Neutrophil (primary cell): ENCODE data around the gene RGS17.

Experiments used
- H3K27ac ChIP-seq: fragments of 200-600 bp; sonication (generic); 2 replicates; pipeline ENCODE4 v1.5.1; 2016; ENCODE audit warnings: mild to moderate bottlenecking, moderate library complexity
- H3K27me3 ChIP-seq: fragments of 200-600 bp; sonication (generic); 2 replicates; pipeline ENCODE4 v1.6.0; 2016; ENCODE audit warnings: mild to moderate bottlenecking
- H3K36me3 ChIP-seq: fragments of 200-600 bp; sonication (generic); 2 replicates; pipeline ENCODE4 v1.5.1; 2017
- H3K4me1 ChIP-seq, 2 experiments: fragments of 200-600 bp in 1 of 2; sonication (generic) in 1 of 2; 1 replicate in 1 of 2; 2 replicates in 1 of 2; pipeline versions ENCODE4 v1.5.1 to v1.6.1; 2013 to 2016; ENCODE audit warnings: low read depth in 1 of 2, low read length in 1 of 2, mild to moderate bottlenecking in 1 of 2, moderate library complexity in 1 of 2; ENCODE audit not compliant: control insufficient read depth in 1 of 2, insufficient read depth in 1 of 2
- H3K4me3 ChIP-seq, 2 experiments: fragments of 200-600 bp in 1 of 2; sonication (generic) in 1 of 2; 1 replicate in 1 of 2; 2 replicates in 1 of 2; pipeline ENCODE4 v1.5.1; 2013 to 2016; ENCODE audit warnings: low read depth in 1 of 2, low read length in 1 of 2, mild to moderate bottlenecking in 1 of 2, moderate library complexity in 1 of 2
- H3K9me3 ChIP-seq: fragments of 200-600 bp; sonication (generic); 2 replicates; pipeline ENCODE4 v1.5.1; 2016
- TF ChIP-seq, protein P1 (sequence below): fragments of 200-600 bp; sonication (generic); IDR thresholded peaks from 2 replicates; pipeline ENCODE4 v1.5.1; 2016; ENCODE audit warnings: antibody characterized with exemption

RGS17 gene

DNA sequence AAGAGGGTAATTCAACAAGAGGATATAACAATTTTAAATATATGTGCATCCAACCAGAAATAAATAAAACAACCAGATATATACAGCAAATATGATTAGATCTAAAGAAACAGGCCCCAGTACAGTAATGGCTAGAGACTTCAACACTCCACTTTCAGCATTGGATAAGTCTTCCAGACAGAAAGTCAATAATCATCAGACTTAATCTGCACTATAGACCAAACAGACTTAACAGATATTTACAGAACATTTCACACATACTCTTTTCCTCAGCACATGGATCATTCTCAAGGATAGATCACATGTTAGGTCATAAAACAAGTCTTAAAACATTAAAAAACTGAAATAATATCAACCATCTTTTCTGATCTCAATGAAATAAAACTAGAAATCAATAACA lies 65.9 kb downstream of the RGS17 start:
- no peaks in the 10 kb centered on the region for H3K27me3 ChIP-seq
- no peak overlapping the region for H3K4me3 ChIP-seq
- no peaks in the 10 kb centered on the region for H3K9me3 ChIP-seq
- no peaks in the 10 kb centered on the region for H3K36me3 ChIP-seq
- TF ChIP-seq, protein P1, sequence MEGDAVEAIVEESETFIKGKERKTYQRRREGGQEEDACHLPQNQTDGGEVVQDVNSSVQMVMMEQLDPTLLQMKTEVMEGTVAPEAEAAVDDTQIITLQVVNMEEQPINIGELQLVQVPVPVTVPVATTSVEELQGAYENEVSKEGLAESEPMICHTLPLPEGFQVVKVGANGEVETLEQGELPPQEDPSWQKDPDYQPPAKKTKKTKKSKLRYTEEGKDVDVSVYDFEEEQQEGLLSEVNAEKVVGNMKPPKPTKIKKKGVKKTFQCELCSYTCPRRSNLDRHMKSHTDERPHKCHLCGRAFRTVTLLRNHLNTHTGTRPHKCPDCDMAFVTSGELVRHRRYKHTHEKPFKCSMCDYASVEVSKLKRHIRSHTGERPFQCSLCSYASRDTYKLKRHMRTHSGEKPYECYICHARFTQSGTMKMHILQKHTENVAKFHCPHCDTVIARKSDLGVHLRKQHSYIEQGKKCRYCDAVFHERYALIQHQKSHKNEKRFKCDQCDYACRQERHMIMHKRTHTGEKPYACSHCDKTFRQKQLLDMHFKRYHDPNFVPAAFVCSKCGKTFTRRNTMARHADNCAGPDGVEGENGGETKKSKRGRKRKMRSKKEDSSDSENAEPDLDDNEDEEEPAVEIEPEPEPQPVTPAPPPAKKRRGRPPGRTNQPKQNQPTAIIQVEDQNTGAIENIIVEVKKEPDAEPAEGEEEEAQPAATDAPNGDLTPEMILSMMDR = no peak
- no peak overlapping the region for H3K27ac ChIP-seq
- no peaks in the 10 kb centered on the region for H3K4me1 ChIP-seq

DNA sequence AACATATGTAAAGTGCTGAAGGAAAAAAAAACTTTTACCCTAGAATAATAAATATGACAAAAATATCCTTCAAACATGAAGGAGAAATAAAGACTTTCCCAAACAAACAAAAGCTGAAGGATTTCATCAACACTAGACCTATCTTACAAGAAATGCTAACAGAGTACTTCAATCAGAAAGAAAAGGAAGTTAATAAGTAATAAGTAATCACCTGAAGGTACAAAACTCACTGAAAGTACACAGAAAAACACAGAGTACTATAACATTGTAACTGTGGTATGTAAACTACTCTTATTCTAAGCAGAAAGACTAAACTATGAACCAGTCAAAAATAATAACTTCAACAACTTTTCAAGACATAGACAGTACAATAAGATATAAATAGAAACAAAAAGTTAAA lies 67.1 kb downstream of the RGS17 start:
- Histone ChIP-seq H3K4me1 (no peaks in the 10 kb centered on the region), H3K27ac (no peak overlapping the region), H3K36me3 (no peaks in the 10 kb centered on the region), H3K4me3 (no peak overlapping the region), H3K9me3 (no peaks in the 10 kb centered on the region), H3K27me3 (no peaks in the 10 kb centered on the region)
- TF ChIP-seq, protein P1 = no peak

DNA sequence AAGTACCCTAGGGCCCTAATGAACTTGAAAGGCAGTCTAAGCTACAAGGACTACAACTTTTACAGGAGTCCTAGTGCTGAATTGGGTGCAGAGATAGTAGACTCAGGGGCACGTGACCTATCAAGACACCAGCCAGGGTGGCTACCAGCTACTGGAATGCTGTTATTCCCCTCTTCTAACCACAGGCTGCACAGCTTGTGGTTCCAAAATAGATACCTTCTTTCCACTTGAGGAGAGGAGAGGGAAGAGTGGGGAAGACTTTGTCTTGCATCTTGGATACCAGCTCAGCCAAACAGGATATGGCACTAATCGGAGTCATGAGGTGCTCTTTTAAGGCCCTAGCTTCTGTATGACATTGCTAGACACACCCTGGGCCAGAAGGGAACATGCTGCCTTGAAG lies 68.6 kb downstream of the RGS17 start:
- no peaks in the 10 kb centered on the region for H3K9me3 ChIP-seq
- TF ChIP-seq, protein P1 = no peak

DNA sequence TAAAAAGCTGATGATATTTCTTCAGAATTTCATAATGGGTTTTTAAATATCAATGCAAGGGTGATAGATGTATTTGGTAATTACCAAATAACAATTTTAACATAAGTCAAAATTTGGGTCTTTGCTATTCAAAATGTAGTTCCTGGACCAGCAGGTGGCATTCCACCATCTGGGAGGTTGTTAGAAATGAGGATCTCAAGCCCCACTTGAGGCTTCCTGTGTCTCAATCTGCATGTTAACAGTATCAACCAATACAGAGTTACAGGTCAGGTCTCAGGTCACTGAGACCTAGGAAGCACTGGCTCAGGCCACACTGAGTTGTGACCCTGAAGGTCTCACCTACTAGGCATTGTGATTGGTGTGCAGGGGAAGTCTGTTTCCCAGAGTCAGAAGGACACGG lies 71.3 kb downstream of the RGS17 start:
- TF ChIP-seq, protein P1 = no peak
- no peaks in the 10 kb centered on the region for H3K27me3 ChIP-seq

More for the DNA sequence above, 68.6 kb downstream of the RGS17 start:
- Histone ChIP-seq H3K4me3 (no peak overlapping the region), H3K4me1 (no peaks in the 10 kb centered on the region), H3K36me3 (no peaks in the 10 kb centered on the region), H3K27me3 (no peaks in the 10 kb centered on the region), H3K27ac (no peak overlapping the region)

DNA sequence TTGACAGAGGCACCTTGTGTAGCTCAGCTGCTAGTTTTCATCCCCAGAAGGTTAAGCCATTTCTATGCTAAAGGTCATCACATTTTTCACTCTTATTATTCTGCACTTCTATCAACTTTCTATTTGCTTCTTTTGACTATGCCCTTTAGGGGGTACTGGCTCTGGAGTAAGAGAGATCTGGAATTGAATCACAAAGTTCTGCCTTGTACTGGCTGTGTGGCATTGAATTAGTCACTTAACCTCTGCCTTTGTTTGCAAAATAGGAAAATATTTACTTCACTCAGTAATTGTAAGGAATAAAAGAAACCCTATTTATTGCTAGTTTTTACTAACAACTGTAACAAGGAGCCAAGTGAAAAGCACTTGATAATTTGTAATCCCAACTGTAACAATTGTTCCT lies 71.8 kb downstream of the RGS17 start:
- TF ChIP-seq, protein P1 = no peak
- Histone ChIP-seq H3K9me3 (no peaks in the 10 kb centered on the region), H3K36me3 (no peaks in the 10 kb centered on the region), H3K27me3 (no peaks in the 10 kb centered on the region), H3K4me1 (no peaks in the 10 kb centered on the region), H3K27ac (no peak overlapping the region), H3K4me3 (no peak overlapping the region)

More for the DNA sequence above, 71.3 kb downstream of the RGS17 start:
- Histone ChIP-seq H3K27ac (no peak overlapping the region), H3K36me3 (no peaks in the 10 kb centered on the region), H3K4me3 (no peak overlapping the region), H3K4me1 (no peaks in the 10 kb centered on the region), H3K9me3 (no peaks in the 10 kb centered on the region)

DNA sequence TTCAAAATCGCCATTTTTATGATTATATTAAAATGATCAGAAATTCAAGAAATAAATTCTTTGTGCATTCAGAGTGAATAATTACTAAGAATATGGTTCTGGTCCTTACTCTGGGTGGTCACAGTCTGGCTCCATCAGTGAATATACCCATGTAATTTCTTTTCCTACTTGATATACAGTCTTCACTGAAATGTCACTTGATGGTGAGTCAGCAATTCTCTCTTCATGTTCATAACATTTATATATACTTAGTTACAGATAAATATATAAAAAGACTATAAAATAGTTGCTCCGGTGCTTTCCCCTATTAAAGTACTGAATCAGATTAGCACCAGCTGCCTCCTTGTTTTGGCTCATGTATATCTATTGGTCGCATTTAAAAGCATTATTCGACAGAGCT lies 72.2 kb downstream of the RGS17 start:
- Histone ChIP-seq H3K4me3 (no peak overlapping the region), H3K4me1 (no peaks in the 10 kb centered on the region), H3K9me3 (no peaks in the 10 kb centered on the region), H3K36me3 (no peaks in the 10 kb centered on the region), H3K27me3 (no peaks in the 10 kb centered on the region), H3K27ac (no peak overlapping the region)
- TF ChIP-seq, protein P1 = no peak
